MM.1S (cell line): ENCODE data around the gene NDUFB11.
A peak's percentile ranks its signal among the peaks of the same experiment; 100 is the strongest.

Experiments
- DNase-seq: peaks from one replicate; pipeline ENCODE4 v3.0.0-alpha.2; 2015
- H2AFZ ChIP-seq: fragments of 300-600 bp; sonication (generic); 2 replicates; pipeline ENCODE4 v1.6.0; 2016; ENCODE audit warnings: antibody characterized with exemption, low read length
- H3F3A ChIP-seq: fragments of 300-600 bp; sonication (generic); 2 replicates; pipeline ENCODE4 v1.6.1; 2016; ENCODE audit warnings: mild to moderate bottlenecking, antibody characterized with exemption, low read length, moderate library complexity, mixed read lengths; ENCODE audit not compliant: insufficient read depth
- H3K27ac ChIP-seq: fragments of 300-600 bp; sonication (generic); 2 replicates; pipeline ENCODE4 v1.5.1; 2016; ENCODE audit warnings: mild to moderate bottlenecking, low read length
- H3K27me3 ChIP-seq: fragments of 300-600 bp; sonication (generic); replicated peaks from 2 replicates; pipeline ENCODE4 v1.6.0; 2016; ENCODE audit warnings: low read length; ENCODE audit not compliant: insufficient read depth
- H3K36me3 ChIP-seq: fragments of 300-600 bp; sonication (generic); replicated peaks from 2 replicates; pipeline ENCODE4 v1.6.1; 2016; ENCODE audit warnings: mild to moderate bottlenecking, low read length, mixed read lengths; ENCODE audit not compliant: insufficient read depth
- H3K4me1 ChIP-seq: fragments of 300-600 bp; sonication (generic); 2 replicates; pipeline ENCODE4 v1.6.1; 2016; ENCODE audit warnings: low read length, mixed read lengths
- H3K4me2 ChIP-seq: fragments of 300-600 bp; sonication (generic); 2 replicates; pipeline ENCODE4 v1.6.0; 2016; ENCODE audit warnings: low read depth, low read length
- H3K4me3 ChIP-seq: fragments of 300-600 bp; sonication (generic); 2 replicates; pipeline ENCODE4 v1.5.1; 2016; ENCODE audit warnings: low read length, mixed read lengths
- H3K79me2 ChIP-seq: fragments of 300-600 bp; sonication (generic); 2 replicates; pipeline ENCODE4 v1.6.1; 2016; ENCODE audit warnings: mixed run types, low read length, mixed read lengths
- H3K9ac ChIP-seq: fragments of 300-600 bp; sonication (generic); 2 replicates; pipeline ENCODE4 v1.6.1; 2016; ENCODE audit warnings: low read length, mixed read lengths
- H3K9me2 ChIP-seq: fragments of 300-600 bp; sonication (generic); replicated peaks from 2 replicates; pipeline ENCODE4 v1.6.1; 2016; ENCODE audit warnings: mild to moderate bottlenecking, low read length, mixed read lengths; ENCODE audit not compliant: insufficient read depth
- H3K9me3 ChIP-seq: fragments of 300-600 bp; sonication (generic); replicated peaks from 2 replicates; pipeline ENCODE4 v1.6.1; 2016; ENCODE audit warnings: mild to moderate bottlenecking, low read length, mixed read lengths; ENCODE audit not compliant: insufficient read depth
- H4K20me1 ChIP-seq: fragments of 300-600 bp; sonication (generic); 2 replicates; pipeline ENCODE4 v1.6.1; 2016; ENCODE audit warnings: mild to moderate bottlenecking, low read length, moderate library complexity, mixed read lengths; ENCODE audit not compliant: insufficient read depth
- EZH2 ChIP-seq: fragments of 300-600 bp; sonication (generic); optimal IDR thresholded peaks from 2 replicates; pipeline ENCODE3; 2017; ENCODE audit warnings: low read depth, mild to moderate bottlenecking, antibody characterized with exemption, low read length, mixed read lengths
- EZH2phosphoT487 ChIP-seq: fragments of 300-600 bp; sonication (generic); IDR thresholded peaks from 2 replicates; pipeline ENCODE4 v1.6.1; 2018; ENCODE audit warnings: antibody characterized with exemption, low read length
- TF ChIP-seq, protein P1 (sequence below): fragments of 300-600 bp; sonication (generic); IDR thresholded peaks from 2 replicates; pipeline ENCODE4 v1.5.1; 2016; ENCODE audit warnings: antibody characterized with exemption, low read length, mixed read lengths

The NDUFB11 gene

GRCh38 chrX:47093248-47093647 is 51.3 kb downstream of the NDUFB11 start:
- Histone ChIP-seq H3K36me3 (no peaks in the 10 kb centered on the region), H3K4me1 (peaks cover 13% of the 10 kb centered on the region), H3K4me3 (no peak overlapping the region), H3K4me2 (no peak overlapping the region), H2AFZ (no peak overlapping the region), H3K9ac (no peak overlapping the region), H3K27ac (no peak overlapping the region), H3F3A (peaks cover 13% of the 10 kb centered on the region; the same call in 1 of the 2 replicates), H3K27me3 (no peaks in the 10 kb centered on the region), H3K79me2 (no peaks in the 10 kb centered on the region), H4K20me1 (no peaks in the 10 kb centered on the region), H3K9me2 (no peaks in the 10 kb centered on the region), H3K9me3 (no peaks in the 10 kb centered on the region)
- TF ChIP-seq, protein P1, sequence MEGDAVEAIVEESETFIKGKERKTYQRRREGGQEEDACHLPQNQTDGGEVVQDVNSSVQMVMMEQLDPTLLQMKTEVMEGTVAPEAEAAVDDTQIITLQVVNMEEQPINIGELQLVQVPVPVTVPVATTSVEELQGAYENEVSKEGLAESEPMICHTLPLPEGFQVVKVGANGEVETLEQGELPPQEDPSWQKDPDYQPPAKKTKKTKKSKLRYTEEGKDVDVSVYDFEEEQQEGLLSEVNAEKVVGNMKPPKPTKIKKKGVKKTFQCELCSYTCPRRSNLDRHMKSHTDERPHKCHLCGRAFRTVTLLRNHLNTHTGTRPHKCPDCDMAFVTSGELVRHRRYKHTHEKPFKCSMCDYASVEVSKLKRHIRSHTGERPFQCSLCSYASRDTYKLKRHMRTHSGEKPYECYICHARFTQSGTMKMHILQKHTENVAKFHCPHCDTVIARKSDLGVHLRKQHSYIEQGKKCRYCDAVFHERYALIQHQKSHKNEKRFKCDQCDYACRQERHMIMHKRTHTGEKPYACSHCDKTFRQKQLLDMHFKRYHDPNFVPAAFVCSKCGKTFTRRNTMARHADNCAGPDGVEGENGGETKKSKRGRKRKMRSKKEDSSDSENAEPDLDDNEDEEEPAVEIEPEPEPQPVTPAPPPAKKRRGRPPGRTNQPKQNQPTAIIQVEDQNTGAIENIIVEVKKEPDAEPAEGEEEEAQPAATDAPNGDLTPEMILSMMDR = peak; percentile 45
- no peak for TF ChIP-seq EZH2phosphoT487
- TF ChIP-seq EZH2 = no peak
- peak; percentile 56 for DNase-seq
